Loucy (cell line): Measurements from ENCODE around the gene CORO7.

ENCODE experiments used
- H2AFZ ChIP-seq: fragments of 200-600 bp; sonication (generic); 2 replicates; pipeline ENCODE4 v1.6.0; 2016; ENCODE audit warnings: antibody characterized with exemption, mild to moderate bottlenecking, low read length, moderate library complexity
- H3F3A ChIP-seq: fragments of 200-600 bp; 2 replicates; pipeline ENCODE4 v1.6.0; 2016; ENCODE audit warnings: antibody characterized with exemption, low read depth, mild to moderate bottlenecking
- H3K27me3 ChIP-seq: fragments of 200-600 bp; sonication (generic); 2 replicates; pipeline ENCODE4 v1.6.1; 2014; ENCODE audit warnings: low read length, mild to moderate bottlenecking; ENCODE audit not compliant: insufficient read depth, poor library complexity, severe bottlenecking
- H3K36me3 ChIP-seq: fragments of 200-600 bp; sonication (generic); 2 replicates; pipeline ENCODE4 v1.6.1; 2016; ENCODE audit warnings: low read length; ENCODE audit not compliant: insufficient read depth
- H3K4me1 ChIP-seq: fragments of 200-600 bp; sonication (generic); 2 replicates; pipeline ENCODE4 v1.5.1; 2014; ENCODE audit warnings: low read length, mild to moderate bottlenecking; ENCODE audit not compliant: insufficient read depth, poor library complexity, severe bottlenecking
- H3K4me2 ChIP-seq: fragments of 200-600 bp; sonication (generic); 2 replicates; pipeline ENCODE4 v1.6.0; 2014; ENCODE audit warnings: antibody characterized with exemption, low read length, low read depth, mild to moderate bottlenecking; ENCODE audit not compliant: poor library complexity, severe bottlenecking
- H3K4me3 ChIP-seq: fragments of 200-600 bp; sonication (generic); 2 replicates; pipeline ENCODE4 v1.5.1; 2014; ENCODE audit warnings: low read length, mild to moderate bottlenecking, mixed read lengths; ENCODE audit not compliant: poor library complexity, severe bottlenecking
- H3K79me2 ChIP-seq: fragments of 200-600 bp; sonication (generic); 2 replicates; pipeline ENCODE4 v1.6.1; 2014; ENCODE audit warnings: low read length; ENCODE audit not compliant: insufficient read depth
- H3K9ac ChIP-seq: fragments of 200-600 bp; sonication (generic); 2 replicates; pipeline ENCODE4 v1.6.0; 2014; ENCODE audit warnings: mild to moderate bottlenecking, low read depth, low read length, moderate library complexity; ENCODE audit not compliant: poor library complexity, severe bottlenecking
- H3K9me2 ChIP-seq: fragments of 200-600 bp; sonication (generic); replicated peaks from 2 replicates; pipeline ENCODE4 v1.6.1; 2016; ENCODE audit warnings: low read depth, low read length, mixed read lengths
- H3K9me3 ChIP-seq: fragments of 200-600 bp; sonication (generic); 2 replicates; pipeline ENCODE4 v1.6.1; 2014; ENCODE audit warnings: mild to moderate bottlenecking, antibody characterized with exemption, low read length, low read depth; ENCODE audit not compliant: insufficient read depth
- H4K20me1 ChIP-seq: fragments of 200-600 bp; sonication (generic); 2 replicates; pipeline ENCODE4 v1.6.0; 2014; ENCODE audit warnings: antibody characterized with exemption, low read length, mild to moderate bottlenecking; ENCODE audit not compliant: insufficient read depth, poor library complexity, severe bottlenecking
- EZH2phosphoT487 ChIP-seq: fragments of 200-600 bp; IDR thresholded peaks from 2 replicates; pipeline ENCODE4 v1.6.1; 2018; ENCODE audit warnings: antibody characterized with exemption, mild to moderate bottlenecking, moderate library complexity, borderline replicate concordance
- TF ChIP-seq, protein P1 (sequence below): fragments of 200-600 bp; sonication (generic); conservative IDR thresholded peaks from 2 replicates; pipeline ENCODE4 v1.5.1; 2014; ENCODE audit warnings: mild to moderate bottlenecking, antibody characterized with exemption, low read length

CORO7 gene

DNA sequence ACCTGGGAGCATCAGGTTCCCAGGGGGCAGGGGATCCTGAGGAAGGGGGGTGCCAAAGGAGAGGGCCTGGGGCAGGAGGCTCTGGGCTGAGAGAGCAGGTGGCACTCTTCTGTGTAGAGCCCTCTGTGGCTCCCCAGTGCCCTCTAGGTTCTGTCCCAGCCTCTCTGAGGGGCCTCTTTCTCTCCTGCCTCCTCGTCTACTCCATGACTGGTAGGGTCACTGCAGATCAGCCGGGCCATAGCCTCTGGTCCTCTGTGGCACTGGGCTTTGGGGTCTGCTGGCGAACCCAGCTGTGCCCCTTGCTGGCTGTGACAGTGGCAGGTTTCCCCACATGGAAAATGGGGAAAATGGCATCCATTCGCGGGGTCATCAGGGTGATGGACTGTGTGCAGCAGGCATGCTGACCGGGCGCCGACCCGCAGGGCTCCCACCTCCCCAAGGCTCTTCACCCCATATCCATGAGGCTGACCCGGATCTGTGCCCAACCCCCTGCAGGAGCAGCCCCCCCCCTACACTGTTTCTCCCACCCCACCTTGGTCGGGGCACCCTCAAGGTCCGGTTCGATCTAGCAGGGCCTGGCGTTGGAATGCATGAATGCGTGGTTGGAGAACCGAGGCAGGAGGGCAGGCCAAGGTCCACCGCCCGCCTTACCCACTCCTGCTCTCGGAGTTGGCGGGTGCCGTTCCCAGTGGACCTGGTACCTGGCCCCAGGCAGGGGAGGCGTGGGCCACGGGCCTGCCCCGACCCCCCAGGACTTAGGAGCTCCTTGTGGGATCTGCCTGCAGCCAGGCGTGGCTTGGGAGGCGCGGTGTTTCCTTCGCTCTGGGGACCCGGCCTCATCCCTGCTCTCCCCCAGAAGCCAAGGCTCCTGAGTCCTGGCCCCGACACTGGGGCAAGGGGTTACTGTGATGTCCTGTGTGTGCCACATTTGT is 94.0 kb downstream of the CORO7 start:
- no peak for TF ChIP-seq EZH2phosphoT487
- TF ChIP-seq, protein P1, sequence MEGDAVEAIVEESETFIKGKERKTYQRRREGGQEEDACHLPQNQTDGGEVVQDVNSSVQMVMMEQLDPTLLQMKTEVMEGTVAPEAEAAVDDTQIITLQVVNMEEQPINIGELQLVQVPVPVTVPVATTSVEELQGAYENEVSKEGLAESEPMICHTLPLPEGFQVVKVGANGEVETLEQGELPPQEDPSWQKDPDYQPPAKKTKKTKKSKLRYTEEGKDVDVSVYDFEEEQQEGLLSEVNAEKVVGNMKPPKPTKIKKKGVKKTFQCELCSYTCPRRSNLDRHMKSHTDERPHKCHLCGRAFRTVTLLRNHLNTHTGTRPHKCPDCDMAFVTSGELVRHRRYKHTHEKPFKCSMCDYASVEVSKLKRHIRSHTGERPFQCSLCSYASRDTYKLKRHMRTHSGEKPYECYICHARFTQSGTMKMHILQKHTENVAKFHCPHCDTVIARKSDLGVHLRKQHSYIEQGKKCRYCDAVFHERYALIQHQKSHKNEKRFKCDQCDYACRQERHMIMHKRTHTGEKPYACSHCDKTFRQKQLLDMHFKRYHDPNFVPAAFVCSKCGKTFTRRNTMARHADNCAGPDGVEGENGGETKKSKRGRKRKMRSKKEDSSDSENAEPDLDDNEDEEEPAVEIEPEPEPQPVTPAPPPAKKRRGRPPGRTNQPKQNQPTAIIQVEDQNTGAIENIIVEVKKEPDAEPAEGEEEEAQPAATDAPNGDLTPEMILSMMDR: no peak
- Histone ChIP-seq H3K79me2 (0 out of 2 replicates have a peak, but pooled peaks cover 3% of the 10 kb centered on the region), H3K4me1 (peaks cover 4% of the 10 kb centered on the region), H3K27me3 (no peaks in the 10 kb centered on the region), H3K9ac (no peak overlapping the region), H3K36me3 (no peaks in the 10 kb centered on the region), H3K4me3 (no peak overlapping the region), H2AFZ (no peak overlapping the region), H3K9me2 (no peaks in the 10 kb centered on the region), H3F3A (no peaks in the 10 kb centered on the region), H3K9me3 (no peaks in the 10 kb centered on the region), H3K4me2 (no peak overlapping the region), H4K20me1 (no peaks in the 10 kb centered on the region)

DNA sequence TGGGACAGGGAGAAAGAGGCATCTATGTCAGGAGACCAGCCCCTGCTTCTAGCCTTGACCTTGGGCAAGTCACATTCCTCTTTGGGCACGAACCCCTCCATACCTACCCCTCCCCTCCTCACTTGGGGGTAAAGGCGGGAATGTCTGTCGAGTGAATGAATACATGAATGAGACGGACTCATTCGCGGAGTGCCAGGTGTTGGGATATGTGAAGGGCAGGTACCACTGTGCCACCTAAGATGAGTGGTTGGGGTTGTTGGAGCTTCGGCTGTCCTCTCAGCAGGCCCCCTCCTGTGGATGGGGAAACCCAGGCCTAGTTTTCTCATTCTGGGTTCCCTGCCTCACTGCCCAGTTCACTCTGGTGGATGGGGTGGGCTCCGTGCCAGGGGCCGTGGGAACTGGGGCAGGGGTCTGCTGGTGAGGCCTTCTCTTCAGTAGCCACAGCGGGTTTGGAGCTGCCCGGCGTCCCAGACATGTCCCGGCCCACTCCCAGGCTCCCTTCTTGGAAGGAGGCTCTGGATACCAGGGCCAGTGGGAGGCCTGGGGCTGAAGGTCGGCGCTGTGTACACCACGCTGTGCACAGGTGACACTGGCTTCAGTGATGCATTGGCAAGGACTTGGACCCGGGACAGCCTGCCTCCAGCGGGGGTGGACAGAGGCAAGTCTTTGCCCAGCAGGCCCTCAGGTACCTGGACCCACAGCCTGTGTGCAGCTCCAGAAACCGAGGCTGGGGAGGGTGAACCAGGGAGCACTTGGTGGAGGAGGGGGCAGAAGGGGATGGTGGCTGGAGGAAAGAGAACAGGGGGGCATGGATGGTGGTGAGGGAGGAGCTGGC is 94.9 kb downstream of the CORO7 start:
- Histone ChIP-seq H2AFZ (no peak overlapping the region), H3K9me2 (no peaks in the 10 kb centered on the region), H3K4me3 (no peak overlapping the region), H3K27me3 (no peaks in the 10 kb centered on the region), H4K20me1 (no peaks in the 10 kb centered on the region), H3K4me1 (peaks cover 8% of the 10 kb centered on the region), H3K4me2 (no peak overlapping the region), H3K9ac (no peak overlapping the region), H3K79me2 (0 out of 2 replicates have a peak, but pooled peaks cover 3% of the 10 kb centered on the region), H3K36me3 (no peaks in the 10 kb centered on the region), H3F3A (no peaks in the 10 kb centered on the region), H3K9me3 (no peaks in the 10 kb centered on the region)
- TF ChIP-seq, protein P1: no peak
- TF ChIP-seq EZH2phosphoT487: no peak

DNA sequence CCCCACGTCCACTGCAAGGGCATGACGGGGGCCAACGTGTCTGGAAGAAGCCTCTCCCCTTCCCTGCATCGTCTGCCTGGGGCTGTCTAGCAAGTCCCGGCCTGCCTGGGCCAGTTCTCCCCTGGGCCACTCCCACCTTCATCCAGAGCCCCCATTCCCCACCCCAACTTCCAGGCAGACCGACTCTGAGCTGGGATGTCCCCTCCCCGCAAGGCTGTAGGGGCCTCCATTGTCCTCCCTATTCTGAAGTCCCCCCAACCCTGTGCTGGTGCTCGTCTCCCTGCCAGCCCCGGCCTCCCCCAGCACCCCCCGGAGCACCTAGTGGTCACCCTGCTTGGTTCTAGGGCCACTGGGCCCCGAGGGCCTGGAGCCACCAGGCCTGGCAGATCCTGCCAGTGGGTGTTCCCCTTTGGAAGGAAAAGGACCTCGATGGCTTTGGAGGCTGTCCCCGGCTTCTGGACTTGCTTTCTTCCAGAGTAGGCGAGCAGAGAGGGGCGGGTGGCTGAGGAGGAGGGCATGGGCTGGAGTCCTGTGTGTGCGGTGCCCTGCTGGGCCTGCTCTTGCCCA is 95.7 kb downstream of the CORO7 start:
- H3K4me2 ChIP-seq: no peak overlapping the region
- H2AFZ ChIP-seq: no peak overlapping the region
- TF ChIP-seq, protein P1: no peak
- TF ChIP-seq EZH2phosphoT487: no peak
- H3K4me1 ChIP-seq: peaks cover 8% of the 10 kb centered on the region
- H3K4me3 ChIP-seq: no peak overlapping the region
- no peaks in the 10 kb centered on the region for H4K20me1 ChIP-seq
- H3F3A ChIP-seq: no peaks in the 10 kb centered on the region
- H3K9me2 ChIP-seq: no peaks in the 10 kb centered on the region
- H3K79me2 ChIP-seq: 0 out of 2 replicates have a peak, but pooled peaks cover 3% of the 10 kb centered on the region
- no peaks in the 10 kb centered on the region for H3K9me3 ChIP-seq
- no peaks in the 10 kb centered on the region for H3K36me3 ChIP-seq
- H3K9ac ChIP-seq: no peak overlapping the region
- H3K27me3 ChIP-seq: no peaks in the 10 kb centered on the region
